GM21367 (cell line): ENCODE data around the gene SLC16A6.
"Not testable (repeated sequence)": the region's sequence is repeated elsewhere in the genome, so short reads cannot be mapped to it uniquely, and the experiment has no call there.

ENCODE experiments used
- ATAC-seq: cut with Tn5 transposase; IDR thresholded peaks from one replicate; pipeline ENCODE4 v1.9.1; 2021; ENCODE audit not compliant: unreplicated experiment

SLC16A6 gene

DNA sequence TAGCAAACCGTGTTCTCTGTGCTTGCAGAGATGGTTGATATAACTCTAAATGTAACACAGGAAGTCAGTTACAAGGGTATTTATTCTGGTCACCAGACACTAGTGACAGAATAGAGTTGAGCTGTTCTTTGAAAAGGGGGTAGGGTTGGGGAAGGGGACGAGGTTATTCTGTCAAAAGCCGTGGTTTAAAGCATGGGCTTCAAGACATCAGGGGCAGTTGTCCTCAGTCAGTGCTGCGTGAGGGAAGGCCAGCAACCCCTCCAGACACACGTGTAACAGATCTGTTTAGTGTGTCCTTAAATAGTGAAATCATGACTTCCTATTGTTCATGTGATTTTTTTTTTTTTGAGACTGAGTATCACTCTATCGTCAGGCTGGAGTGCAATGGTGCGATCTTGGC is 37.5 kb downstream of the SLC16A6 start:
- not testable (repeated sequence) for ATAC-seq

DNA sequence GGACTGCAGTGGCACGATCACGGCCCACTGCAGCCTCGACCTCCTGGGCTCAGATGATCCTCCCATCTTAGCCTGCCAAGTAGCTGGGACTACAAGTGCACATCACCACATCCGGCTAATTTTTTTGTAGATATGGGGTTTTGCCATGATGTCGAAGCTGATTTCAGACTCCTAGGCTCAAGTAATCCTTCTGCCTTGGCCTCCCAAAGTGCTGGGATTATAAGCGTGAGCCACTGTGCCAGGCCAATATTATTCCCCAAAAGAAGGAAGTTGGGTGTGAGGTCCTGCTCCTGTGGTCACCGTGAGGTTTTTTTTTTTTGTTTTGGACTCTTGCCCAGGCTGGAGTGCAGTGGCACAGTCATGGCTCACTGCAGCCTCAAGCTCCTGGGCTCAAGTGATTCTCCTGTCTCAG is 41.6 kb downstream of the SLC16A6 start:
- ATAC-seq = no peak

DNA sequence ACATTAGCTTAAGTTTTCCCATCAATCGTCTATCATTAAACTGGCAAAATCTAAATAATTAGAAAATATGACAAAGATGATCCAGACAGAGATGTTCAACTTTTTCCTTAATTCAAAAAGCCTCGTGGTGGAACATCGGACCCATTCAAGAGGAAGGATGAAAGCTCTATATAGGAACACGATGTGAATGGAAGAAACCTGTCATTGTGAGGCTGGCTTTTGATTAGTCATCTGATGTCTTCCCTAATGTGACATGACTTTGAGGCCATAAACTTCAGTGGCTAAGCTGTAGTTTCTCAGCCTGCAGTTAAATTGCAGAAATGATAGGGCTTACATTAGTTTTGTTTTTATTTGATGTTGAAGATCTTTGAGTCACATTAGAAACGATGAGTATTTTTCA is 42.0 kb downstream of the SLC16A6 start:
- no peak for ATAC-seq

DNA sequence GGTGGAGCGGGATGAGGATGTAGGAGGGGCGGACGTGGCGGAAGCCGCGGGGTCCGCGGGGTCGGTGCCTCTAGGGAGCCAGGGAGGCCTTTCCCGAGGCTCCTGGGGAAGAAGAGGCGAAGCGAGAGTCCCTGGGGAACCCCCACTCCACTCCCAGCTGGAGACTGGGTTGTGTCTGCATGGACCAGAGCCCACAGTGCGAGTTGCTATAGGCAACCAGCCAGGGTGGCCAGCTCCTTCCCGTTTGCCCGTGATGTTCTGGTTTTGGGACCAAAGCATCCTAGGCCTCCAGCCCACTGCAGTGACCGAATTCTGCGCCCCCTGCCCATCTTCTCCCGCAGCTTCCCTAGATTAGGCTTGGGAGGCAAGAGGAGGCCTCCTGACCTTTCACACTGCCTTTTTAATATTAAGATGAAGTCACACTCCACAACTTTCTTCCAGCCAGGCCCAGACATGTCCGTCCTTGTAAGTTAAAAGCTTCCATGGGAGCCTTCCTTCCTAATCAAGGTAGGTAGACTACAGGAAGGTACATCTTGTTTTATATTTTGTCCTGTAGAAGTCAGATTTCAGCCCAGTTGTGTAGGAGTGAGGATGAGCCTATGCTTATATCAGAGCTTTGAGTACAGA is 42.6 kb downstream of the SLC16A6 start:
- peak; percentile 25 for ATAC-seq

DNA sequence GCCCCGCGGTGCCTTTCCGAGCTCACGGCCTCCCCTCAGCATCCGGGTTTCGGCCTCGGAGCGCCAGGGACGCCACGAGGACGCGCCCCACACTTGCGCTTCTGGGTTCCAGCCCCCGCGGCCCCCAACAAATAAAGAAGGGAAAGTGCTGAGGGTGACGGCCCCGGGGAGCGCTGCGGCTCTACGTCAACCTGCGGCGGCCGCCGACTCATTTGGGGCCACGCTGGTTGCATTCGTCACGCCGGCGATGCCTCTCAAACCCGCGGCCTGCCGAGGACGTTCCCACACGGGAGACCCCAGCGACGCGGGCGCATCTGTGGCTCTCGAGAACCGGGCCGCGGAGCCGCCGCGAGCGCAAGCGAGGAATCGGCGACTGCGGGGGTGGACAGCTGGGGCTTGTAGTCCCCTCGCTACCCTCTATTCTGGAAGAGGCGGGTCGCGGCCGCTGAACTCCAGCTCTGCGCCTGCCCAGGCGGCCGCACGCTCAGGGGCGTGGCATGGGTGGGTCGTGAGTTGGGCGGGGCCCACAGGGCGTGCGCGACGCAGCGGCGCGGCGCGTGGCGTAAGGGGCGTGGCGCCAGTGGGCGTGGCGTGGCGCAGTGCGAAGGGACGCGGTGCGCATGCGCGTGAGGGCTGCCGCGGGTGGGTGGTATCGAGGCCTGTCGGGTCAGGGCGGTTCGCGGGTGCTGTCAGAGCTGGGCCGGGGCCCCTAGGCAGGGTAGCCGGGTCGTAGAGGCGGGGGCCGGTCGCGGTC is 43.3 kb downstream of the SLC16A6 start, which contains the start of gene AMZ2:
TSS of gene AMZ2 (plus strand) at position 599 of the 754 bp plus-strand sequence. CDS start 2,145 bp downstream, outside the sequence.
- ATAC-seq = peak; percentile 86

DNA sequence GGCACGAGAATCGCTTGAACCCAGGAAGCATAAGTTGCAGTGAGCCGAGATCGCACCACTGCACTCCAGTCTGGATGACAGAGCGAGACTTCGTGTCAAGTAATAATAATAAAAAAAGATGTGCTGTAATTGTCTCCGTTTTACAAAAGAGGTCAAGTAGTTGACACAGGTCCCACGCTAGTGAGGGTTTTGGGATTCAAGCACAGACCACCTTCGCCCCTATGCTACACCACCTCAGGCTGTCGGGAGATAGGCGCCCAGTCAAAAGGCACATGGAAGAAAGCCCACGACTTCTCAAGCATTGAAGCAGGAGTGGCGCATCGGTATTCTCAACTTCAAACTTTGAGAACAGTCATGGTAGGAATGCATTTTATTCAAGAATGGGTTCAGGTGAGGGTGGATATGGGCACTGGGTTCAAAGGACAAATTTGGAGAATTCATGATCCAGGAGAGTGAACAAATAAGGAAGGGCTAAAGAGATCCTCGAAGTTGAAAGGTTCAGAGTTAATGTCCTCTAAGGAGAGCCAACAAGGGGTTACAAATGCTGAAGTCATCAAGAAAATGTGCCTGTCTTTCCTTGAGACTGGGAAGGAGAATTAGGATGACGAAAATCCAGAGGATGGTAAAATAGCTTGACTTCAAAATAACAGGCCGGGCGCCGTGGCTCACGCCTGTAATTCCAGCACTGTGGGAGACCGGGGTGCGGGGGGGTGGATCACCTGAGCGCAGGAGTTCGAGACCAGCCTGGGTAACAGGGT is 44.5 kb downstream of the SLC16A6 start:
- ATAC-seq = no peak

DNA sequence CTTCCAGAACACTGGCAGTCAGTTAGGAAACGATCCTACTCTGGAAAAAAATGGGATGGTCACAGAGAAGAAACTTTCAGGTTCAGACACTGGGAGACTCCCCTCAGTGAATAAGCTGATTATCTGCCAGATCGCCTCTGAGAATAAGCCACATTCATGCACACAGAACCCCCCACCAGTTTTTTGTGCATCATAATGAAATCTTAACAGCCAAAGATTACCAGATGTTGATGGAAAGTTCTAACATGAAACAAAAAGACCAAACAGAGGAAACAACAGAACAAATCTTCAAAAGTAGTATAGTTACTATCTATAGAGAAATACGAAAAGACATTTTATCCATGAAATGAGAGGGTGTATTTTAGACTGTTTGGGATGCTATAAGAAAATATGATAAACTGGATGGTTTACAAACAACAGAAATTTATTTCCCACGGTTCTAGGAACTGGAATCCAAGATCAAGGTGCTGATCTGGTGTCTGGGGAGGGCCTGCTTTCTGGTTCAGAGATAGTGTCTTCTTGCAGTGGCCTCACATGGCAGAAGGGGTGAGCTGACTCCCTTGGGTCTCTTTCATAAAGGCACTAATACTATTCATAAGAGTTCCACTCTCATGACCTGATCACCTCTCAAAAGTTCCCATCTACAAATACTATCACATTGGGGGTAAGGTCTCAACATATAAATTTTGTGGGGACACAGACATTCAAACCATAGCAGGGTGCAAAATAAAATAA is 51.1 kb downstream of the SLC16A6 start:
- ATAC-seq = no peak

DNA sequence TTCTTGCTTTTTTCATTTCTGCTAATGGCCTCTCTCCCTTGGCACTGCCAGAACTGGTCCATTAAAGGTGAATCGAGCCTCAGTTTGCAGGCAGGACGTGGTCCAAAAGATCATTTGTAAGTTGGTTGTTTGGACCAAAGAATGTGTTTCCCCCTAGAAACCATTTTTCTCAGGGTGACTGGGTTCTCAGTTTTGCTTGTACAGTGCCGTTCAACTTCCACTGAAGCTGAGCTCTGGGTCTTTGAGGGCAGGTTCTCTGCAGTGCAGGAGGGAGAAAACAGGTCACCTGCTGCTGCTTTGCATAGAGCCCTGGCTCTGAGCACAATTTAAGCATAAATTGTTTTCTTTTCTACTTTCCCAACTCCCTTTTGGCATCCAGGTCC is 52.1 kb downstream of the SLC16A6 start:
- no peak for ATAC-seq

DNA sequence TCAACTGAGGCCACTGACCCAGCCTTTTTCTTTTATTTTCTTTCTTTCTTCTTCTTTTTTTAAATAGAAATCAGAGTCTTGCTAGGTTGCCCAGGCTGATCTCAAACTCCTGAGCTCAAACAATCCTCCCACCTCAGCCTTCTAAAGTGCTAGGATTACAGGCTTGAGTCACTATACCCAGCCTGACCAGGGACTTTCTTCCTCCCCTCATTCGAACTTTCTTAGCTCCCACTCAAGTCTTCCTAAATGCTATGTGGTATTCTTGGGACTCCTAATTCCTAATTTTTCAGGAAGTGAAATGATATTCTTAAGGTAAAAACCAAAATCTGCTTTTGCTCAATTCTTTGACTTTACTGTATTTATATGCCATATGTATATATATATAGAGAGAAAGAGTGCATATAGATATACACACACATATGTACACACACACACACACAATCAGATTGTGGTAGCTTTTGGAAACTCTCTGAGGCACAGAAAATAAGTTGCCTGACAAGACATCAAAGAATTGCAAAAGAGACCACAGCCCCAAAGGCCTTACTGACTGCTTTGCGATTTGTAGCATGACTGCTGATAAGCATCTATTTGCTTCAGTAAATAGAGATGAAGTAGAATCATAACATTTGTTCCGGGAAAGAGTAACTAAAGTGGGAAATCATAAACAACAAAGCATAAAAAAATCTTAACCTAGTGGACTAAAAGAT is 52.6 kb downstream of the SLC16A6 start:
- ATAC-seq = peak; percentile 2

DNA sequence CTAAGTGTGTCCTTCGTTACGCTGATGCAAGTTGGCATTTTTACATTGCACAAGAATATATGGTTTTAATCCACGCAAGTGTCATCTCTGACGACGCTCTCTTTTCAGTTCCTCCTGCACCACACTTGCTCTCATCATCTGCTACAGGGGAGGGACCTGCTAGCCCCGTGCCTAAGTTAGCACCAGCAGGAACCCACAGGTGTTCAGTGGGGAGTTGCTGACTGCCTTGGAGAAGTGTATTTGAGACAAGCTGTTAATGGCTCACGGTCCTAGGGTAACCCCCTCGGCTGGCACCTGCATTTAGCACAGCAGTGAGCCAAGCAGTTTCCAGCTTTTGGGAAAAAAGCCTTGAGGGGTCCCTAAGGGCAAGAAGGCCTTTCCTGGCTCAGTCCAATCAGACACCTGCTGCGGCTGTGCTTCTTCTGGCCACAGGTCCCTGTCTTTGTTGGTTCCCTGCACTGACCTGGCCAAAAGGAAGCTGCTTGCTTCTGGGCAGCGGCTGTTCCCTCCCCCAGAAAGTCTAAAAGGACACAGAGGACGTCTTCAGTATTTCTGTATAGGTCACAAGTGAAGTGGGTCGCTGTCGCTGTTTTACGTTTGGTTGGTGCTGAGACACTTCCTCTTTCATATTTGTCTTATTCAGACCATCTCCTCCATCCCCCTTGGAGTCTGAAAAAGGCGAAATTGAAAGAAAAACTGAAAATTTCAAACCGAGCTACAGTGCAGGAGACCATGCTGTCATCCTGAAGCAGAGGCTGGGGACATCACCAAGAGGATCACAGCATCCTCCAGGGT is 53.4 kb downstream of the SLC16A6 start:
- ATAC-seq = peak; percentile 71

DNA sequence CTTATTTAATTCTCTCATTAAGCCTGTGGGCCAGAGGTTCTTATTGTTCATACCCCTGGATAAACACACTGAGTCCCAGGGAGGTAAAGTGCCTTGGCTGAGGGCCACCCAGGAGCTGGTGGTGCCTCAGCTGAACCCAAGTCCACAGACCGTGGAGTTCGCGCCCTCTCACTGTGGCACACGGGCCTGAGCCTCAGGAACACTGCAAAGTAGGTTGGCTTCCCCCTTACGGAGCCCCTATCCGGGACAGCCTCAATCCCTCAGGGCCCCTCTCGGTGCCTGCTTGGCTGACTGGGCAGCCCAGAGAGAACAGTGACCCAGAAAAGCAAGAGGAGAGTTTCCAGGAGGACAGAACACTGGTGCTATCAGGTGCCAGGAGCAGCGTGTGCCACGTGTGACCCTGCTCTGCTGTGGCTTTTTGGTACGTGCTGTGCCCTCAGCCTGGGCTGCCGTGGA is 55.6 kb downstream of the SLC16A6 start:
- ATAC-seq = not testable (repeated sequence)

DNA sequence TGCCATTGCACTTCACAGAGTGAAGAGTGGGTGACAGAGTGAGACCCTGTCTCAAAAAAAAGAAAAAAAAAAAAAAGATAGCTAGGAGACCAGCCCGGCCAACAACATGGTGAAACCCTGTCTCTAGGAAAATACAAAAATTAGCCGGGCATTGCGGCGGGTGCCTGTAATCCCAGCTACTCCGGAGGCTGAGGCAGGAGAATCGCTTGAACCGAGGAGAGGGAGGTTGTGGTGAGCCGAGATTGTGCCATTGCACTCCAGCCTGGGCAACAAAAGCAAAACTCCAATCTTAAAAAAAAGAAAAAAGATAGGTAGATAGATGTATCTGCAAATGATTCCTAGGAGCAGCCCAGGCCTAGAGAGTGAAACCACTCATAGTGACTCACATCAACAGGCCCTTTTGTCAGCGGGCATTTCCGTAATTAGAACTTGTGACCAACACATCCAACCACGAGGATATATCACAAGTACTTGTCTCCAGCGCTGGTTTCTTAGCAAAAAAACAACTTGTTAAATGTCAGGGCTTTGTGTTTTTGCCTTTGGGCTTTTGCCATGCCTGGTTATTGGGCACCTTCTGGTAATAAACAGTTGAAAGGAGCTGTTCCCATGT is 56.1 kb downstream of the SLC16A6 start:
- ATAC-seq = not testable (repeated sequence)

DNA sequence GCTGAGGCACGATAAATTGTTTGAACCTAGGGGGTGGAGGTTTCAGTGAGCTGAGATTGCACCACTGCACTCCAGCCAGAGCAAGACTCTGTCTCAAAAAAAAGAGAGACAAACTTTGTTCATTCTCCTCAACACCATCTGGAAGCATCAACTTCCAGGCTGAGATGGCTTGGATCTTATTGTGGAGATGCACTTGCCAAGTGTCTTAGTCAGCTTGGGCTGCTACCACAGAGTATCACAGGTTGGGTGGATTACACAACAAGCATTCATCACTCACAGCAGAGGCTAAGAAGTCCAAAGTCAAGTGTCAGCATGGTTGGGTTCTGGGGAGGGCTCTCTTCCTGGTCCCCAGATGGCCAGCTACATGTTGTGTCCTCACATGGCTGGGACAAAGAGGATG is 58.2 kb downstream of the SLC16A6 start:
- not testable (repeated sequence) for ATAC-seq

DNA sequence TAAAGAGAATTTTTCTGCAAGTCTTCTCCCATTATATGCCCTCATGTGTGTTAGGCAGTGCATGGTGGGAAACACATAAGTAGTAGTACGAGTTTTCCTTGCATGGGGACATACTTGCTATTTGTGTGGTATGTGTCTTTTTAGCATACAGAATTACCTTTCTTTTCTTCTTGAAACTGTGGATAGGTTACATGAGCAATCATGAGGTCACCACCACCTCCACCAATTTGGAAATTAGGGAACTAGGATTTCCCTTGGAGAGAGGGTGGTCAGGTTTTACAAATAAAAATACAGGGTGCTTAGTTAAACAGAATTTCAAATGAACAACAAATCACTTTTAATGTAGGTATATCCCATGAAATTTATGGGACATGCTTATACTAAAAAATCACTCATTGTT is 59.4 kb downstream of the SLC16A6 start:
- no peak for ATAC-seq

DNA sequence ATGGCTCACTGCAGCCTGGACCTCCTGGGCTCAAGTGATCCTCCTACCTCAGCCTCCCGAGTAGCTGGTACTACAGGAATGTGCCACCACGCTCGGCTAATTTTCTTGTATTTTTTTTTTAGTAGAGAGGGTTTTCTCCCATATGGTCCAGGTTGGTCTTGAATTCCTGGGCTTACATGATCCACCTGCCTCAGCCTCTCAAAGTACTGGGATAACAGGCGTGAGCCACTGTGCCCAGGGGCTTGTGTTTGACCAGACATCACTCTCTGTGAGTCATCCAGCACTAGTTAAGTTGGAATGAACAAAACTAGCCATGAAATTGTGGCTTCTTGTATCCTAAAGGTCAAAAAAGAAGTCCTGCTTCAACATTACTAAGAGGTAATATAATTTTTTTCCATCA is 59.8 kb downstream of the SLC16A6 start:
- not testable (repeated sequence) for ATAC-seq

DNA sequence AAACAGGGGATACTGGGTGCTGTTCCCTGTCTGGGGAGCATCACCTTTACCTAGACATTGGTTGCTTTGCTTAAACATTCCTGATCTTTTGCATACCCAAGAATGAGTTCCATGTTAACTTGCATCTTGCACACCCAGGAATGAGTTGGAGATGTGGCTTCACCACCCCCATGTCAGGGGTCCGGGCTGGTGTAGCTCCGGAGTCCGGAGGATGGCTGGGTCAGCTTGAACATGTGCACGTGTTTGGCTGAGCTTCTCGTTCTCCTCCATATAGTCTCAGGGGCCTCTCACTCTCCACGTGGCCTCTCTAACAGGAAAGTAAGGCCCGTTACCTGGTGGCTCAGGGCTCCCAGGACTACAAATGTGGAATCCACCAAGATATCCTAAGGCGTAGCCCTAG is 61.3 kb downstream of the SLC16A6 start:
- ATAC-seq = no peak

DNA sequence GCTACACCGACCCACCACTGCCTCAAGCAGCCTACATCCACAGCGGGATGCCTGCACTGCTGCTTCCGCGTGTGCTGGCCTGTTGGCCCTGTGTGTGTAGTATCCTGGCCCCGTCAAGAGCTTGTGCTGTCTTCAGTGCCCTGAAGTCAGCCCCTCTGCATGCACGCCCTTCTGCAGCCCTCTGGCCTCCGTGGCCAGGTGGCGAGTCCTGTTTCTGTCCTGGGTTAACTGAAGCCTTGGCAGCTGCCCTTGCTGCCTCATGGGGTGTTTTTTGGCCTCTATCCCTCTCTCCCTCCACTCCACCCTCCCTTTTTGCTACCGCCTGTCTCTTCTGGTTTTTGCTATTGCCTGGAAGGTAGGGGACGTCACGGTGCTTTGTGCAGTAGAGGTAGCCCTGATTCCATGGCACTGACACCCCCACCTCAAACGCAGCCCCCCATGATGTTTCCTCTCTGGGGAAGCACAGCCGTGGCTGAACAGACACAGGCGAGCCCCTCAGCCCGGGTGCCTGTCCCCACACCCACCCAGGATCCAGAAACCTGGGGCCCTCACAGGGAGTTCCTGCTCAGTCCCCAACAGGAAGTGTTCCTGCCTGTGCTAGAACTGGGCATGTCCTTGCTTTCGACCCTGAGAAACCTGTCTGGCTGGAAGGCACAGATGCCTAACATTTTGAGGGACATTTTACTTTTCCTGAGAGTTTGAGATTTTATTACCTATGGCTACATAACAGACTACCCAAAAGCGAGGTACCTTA is 61.9 kb downstream of the SLC16A6 start:
- no peak for ATAC-seq

DNA sequence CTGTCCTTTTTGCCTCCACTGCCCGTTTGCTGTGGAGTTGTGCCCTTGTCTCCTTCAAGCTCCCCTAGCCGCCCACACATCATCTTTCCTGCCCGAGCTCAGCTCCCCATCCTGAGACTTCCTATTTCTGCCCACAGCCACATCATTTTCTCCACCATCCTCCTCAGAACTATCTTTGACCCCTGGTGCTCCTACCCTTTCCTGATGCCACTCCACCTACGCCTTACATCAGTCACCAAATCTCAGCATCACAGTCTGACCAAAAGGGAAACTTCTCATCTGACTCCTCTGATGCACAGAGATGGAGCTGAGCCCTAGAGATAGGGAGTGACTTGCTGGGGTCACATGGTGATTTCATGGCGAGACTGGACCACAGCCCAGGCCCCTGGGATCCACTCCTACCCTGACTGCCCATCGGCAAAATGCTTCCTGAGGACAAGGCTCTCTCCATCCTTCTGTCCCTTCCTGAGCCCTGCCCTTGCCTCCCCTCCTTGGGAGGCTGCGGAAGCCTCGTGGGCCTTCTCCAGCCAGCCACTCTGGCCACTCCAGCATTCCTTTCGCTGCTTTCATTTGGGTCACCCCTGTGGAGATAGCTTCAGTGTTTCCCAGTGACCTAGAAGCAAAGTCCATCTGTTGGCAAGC is 62.8 kb downstream of the SLC16A6 start:
- ATAC-seq = not testable (repeated sequence)
